Upper lobe of left lung (tissue), 4 donors: Measurements from ENCODE around the gene KRTAP5-5.

Source experiments
- CTCF ChIP-seq, 6 experiments: fragments of 450-650 bp in 4 of 6; fragments of 200-600 bp in 2 of 6; sonication (generic) in 2 of 6; IDR thresholded peaks; one replicate each; pipeline ENCODE4 v1.5.1; 2016 to 2019; ENCODE audit warnings: antibody characterized with exemption in 6 of 6
- EP300 ChIP-seq, 4 donors: sonication (generic); formaldehyde crosslinking; IDR thresholded peaks; one replicate each; pipeline ENCODE4 v1.5.1; 2017; ENCODE audit warnings: antibody characterized with exemption in 4 of 4, control low read depth in 2 of 4
- POLR2A ChIP-seq, 4 donors: fragments of 450-650 bp; IDR thresholded peaks; one replicate each; pipeline ENCODE4 v1.5.1; 2016 to 2017; ENCODE audit warnings: antibody characterized with exemption in 4 of 4, mild to moderate bottlenecking in 2 of 4
- POLR2AphosphoS5 ChIP-seq, 2 donors: sonication (generic); formaldehyde crosslinking; IDR thresholded peaks; one replicate each; pipeline ENCODE4 v1.5.1; 2017; ENCODE audit warnings: antibody characterized with exemption in 2 of 2

GRCh38 chr11:1676229-1676740 is 46.7 kb downstream of the KRTAP5-5 start:
- no peak for TF ChIP-seq CTCF (IDR thresholded peaks at IDR 0.05)
- no peak for TF ChIP-seq POLR2A (IDR thresholded peaks at IDR 0.05)
- TF ChIP-seq EP300 (IDR thresholded peaks at IDR 0.05): no peak
- TF ChIP-seq POLR2AphosphoS5 (IDR thresholded peaks at IDR 0.05): no peak
